ENCODE results near the gene ST3GAL3.

ST3GAL3 gene

GRCh38 chr1:43913666-43914360 is 206.5 kb downstream of the ST3GAL3 start:
- no peak for DNase-seq (ENCODE audit: low read depth, low spot score)

GRCh38 chr1:43914576-43915525 is 207.5 kb downstream of the ST3GAL3 start:
- no peak for DNase-seq (ENCODE audit: low read depth, low spot score)

GRCh38 chr1:43919906-43920305 is 212.6 kb downstream of the ST3GAL3 start:
- no peak for DNase-seq (ENCODE audit: low read depth, low spot score)

DNA sequence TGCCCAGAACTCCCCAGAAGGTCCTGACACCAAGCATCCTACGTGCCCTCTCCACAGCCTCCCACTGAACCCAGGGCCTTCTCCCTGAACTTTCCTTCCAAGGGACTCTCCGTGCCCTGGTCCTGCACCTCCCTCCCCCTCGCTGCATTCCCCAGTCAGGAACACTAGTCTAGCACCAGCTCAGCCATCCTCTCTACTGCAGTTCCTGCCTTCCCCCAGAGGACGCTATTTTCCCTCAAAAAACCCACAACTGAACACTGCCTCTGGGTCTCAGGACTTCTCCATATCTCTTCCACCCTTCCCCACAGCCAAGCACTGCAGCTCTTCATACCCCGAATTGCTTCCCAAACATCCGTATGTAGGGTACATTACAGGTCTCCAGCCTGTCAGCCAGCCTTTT is 213.7 kb downstream of the ST3GAL3 start:
- DNase-seq (ENCODE audit: low read depth, low spot score), result no peak

- DNase-seq (ENCODE audit: low read depth, low spot score), result no peak
Measured at GRCh38 chr1:43924516-43924915, 217.2 kb downstream of the ST3GAL3 start.

- DNase-seq (ENCODE audit: low read depth, low spot score), result no peak
Measured at GRCh38 chr1:43925846-43926245, 218.5 kb downstream of the ST3GAL3 start.

DNA sequence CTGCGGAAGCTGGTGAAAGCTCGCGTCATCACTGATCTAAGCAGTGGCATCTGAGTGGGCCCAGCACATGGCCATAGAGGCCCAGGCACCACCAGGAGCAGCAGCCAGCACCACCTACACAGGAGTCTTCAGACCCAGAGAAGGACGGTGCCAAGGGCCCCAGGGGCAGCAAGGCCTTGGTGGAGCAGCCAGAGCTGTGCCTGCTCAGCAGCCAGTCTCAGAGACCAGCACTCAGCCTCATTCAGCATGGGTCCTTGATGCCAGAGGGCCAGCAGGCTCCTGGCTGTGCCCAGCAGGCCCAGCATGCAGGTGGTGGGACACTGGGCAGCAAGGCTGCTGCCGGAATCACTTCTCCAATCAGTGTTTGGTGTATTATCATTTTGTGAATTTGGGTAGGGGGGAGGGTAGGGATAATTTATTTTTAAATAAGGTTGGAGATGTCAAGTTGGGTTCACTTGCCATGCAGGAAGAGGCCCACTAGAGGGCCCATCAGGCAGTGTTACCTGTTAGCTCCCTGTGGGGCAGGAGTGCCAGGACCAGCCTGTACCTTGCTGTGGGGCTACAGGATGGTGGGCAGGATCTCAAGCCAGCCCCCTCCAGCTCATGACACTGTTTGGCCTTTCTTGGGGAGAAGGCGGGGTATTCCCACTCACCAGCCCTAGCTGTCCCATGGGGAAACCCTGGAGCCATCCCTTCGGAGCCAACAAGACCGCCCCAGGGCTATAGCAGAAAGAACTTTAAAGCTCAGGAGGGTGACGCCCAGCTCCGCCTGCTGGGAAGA is 223.0 kb downstream of the ST3GAL3 start:
- DNase-seq (ENCODE audit: low read depth, low spot score), result no peak

DNA sequence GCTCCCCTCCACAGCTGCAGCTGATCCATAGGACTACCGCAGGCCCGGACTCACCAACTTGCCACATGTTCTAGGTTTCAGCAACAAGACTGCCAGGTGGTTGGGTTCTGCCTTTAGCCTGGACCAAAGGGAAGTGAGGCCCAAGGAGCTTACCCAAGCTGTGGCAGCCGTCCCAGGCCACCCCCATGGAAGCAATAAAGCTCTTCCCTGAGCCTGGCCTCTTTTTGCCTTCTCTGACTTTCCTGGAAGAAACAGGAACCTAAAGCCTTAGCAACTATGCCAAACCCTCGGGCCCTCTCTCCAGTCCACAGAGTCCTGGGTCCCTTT is 223.6 kb downstream of the ST3GAL3 start:
- DNase-seq (ENCODE audit: low read depth, low spot score), result no peak

GRCh38 chr1:43931711-43932660 is 224.7 kb downstream of the ST3GAL3 start:
- no peak for DNase-seq (ENCODE audit: low read depth, low spot score)

- DNase-seq (ENCODE audit: low read depth, low spot score), result no peak
Measured at GRCh38 chr1:43932786-43933385, 225.6 kb downstream of the ST3GAL3 start.

DNA sequence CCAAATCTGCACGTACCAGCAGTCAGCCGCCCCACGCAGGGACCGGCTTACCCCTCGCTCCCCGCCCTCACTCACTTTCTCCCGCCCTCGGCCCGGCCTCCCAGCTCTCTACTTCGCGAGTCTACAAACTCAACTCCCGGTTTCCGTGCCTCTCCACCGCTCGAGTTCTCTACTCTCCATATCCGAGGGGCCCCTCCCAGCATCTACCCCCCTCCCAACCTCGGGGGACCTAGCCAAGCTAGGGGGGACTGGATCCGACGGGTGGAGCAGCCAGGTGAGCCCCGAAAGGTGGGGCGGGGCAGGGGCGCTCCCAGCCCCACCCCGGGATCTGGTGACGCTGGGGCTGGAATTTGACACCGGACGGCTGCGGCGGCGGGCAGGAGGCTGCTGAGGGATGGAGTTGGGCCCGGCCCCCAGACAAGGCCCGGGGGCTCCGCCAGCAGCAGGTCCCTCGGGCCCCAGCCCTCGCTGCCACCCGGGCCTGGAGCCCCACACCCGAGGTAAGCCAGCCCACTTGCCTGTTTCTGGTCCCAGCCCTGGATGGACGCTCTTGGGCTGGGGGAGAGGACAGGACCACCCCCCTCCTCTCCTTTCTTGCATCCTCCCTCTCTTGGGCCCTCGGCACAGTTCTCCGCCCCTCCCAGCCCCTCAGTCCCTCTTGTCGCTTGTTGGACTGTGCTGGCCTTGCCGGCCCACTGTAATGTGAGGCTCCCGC is 226.2 kb downstream of the ST3GAL3 start, which contains the start of gene ARTN:
Gene ARTN (plus strand): TSS at position 416 of the 715 bp plus-strand sequence. CDS start 1,856 bp downstream, outside the sequence.
- no peak for DNase-seq (ENCODE audit: low read depth, low spot score)

- DNase-seq (ENCODE audit: low read depth, low spot score), result peak; percentile 16
Measured at GRCh38 chr1:43934101-43934985, 227.0 kb downstream of the ST3GAL3 start.

DNA sequence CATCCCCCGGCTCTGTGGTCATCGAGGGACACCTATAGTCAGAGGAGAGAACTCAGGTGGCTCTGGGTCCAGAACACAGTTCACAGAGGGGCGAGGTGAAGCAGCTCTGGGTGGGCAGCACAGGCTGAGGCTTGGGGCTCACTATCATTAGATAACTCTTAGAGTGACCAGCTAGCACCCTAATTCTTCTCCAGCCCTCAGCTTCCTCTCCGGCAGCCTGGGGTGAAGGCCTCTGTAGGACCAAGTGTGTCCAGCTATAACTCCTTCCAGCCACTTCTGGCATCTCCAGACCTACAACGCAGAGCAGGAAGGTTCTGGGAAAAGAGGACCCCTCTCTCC is 227.6 kb downstream of the ST3GAL3 start:
- no peak for DNase-seq (ENCODE audit: low read depth, low spot score)

GRCh38 chr1:43935711-43936427 is 228.5 kb downstream of the ST3GAL3 start:
- DNase-seq (ENCODE audit: low read depth, low spot score), result no peak

DNA sequence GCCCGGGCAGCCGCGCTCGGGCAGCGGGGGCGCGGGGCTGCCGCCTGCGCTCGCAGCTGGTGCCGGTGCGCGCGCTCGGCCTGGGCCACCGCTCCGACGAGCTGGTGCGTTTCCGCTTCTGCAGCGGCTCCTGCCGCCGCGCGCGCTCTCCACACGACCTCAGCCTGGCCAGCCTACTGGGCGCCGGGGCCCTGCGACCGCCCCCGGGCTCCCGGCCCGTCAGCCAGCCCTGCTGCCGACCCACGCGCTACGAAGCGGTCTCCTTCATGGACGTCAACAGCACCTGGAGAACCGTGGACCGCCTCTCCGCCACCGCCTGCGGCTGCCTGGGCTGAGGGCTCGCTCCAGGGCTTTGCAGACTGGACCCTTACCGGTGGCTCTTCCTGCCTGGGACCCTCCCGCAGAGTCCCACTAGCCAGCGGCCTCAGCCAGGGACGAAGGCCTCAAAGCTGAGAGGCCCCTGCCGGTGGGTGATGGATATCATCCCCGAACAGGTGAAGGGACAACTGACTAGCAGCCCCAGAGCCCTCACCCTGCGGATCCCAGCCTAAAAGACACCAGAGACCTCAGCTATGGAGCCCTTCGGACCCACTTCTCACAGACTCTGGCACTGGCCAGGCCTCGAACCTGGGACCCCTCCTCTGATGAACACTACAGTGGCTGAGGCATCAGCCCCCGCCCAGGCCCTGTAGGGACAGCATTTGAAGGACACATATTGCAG is 229.3 kb downstream of the ST3GAL3 start:
- no peak for DNase-seq (ENCODE audit: low read depth, low spot score)

DNA sequence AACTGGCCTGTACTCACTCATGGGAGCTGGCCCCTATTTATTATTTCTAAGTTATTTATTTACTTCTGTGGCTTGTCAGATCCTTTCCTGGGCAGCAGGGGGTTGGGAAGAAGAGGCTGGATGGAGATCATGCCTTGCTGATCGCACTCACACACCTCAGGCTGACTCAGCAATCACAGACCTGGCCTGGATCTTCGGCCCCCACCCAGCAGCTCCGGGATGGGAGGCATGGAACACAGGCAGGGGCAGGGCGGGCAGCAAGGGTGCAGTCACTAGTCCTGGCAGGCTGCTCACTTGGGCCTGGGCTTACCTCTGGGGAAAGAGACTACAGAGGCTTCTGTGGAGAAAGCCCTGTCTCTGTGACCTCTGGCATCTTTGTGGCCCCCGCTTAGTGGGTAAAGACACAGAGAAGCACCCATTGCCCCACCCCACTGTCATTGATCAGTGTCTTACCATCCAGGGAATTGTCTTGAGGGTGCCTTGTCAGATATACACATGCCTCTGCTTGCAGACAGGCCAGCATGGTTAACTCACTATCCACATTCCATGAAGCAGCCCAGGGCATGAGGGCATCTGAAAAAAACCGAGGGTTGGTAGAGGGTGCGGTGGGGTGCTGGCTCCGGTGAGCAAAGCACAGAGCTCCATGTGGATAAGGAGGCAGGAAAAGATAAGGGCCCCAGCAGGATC is 230.0 kb downstream of the ST3GAL3 start:
- no peak for DNase-seq (ENCODE audit: low read depth, low spot score)

DNA sequence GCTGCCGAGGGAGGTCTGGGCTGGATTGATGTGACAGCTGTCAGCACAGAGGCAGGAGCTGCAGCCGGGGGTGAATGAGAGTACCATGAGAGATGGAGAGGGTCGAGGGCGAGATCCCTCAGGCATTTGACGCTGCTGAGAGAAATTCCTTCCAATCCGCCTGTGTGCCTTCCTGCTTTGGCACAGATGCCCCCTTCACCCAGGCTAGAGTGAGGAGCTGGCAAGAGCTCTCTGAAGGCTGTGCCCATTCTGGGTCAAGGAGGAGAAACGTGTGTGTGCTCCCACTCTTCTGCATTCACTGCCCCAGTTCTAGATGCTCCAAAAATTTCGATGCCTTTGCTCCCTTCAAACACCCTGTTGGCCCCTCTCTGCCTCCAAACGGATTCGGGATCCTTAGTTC is 231.0 kb downstream of the ST3GAL3 start:
- DNase-seq (ENCODE audit: low read depth, low spot score), result no peak
